KG1 (cell line): Measurements from ENCODE around the gene MTSS2.
"Not testable (repeated sequence)": the region's sequence is repeated elsewhere in the genome, so short reads cannot be mapped to it uniquely, and the experiment has no call there.

Experiments used
- DNase-seq: peaks from one replicate; lab custom pipeline; 2025; lab: John Stamatoyannopoulos, UW

Gene MTSS2

DNA sequence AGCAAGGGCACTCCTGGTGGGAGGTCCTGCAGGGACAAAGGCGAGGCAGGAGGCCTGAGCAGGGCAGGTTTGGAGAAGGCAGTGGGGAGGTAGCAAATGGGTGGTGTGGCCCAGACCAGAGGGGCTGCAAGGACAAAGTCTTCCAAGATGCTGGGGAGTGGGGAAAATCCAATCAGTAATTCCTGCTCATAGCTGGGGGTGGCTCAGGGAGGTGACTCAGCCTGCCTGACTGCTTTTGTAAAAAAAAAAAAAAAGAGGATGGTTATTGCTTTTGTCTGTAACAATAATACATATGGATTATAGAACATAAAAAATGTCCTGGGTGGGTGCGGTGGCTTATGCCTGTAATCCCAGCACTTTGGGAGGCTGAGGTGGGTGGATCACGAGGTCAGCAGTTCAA, 34.3 kb downstream of the MTSS2 start:
- DNase-seq = no peak

GRCh38 chr16:70650216-70650615, 35.6 kb downstream of the MTSS2 start:
- no peak for DNase-seq

GRCh38 chr16:70649300-70649699, 36.6 kb downstream of the MTSS2 start:
- no peak for DNase-seq

GRCh38 chr16:70648606-70649005, 37.2 kb downstream of the MTSS2 start:
- no peak for DNase-seq

GRCh38 chr16:70647441-70648359, 38.2 kb downstream of the MTSS2 start:
- DNase-seq = no peak

DNA sequence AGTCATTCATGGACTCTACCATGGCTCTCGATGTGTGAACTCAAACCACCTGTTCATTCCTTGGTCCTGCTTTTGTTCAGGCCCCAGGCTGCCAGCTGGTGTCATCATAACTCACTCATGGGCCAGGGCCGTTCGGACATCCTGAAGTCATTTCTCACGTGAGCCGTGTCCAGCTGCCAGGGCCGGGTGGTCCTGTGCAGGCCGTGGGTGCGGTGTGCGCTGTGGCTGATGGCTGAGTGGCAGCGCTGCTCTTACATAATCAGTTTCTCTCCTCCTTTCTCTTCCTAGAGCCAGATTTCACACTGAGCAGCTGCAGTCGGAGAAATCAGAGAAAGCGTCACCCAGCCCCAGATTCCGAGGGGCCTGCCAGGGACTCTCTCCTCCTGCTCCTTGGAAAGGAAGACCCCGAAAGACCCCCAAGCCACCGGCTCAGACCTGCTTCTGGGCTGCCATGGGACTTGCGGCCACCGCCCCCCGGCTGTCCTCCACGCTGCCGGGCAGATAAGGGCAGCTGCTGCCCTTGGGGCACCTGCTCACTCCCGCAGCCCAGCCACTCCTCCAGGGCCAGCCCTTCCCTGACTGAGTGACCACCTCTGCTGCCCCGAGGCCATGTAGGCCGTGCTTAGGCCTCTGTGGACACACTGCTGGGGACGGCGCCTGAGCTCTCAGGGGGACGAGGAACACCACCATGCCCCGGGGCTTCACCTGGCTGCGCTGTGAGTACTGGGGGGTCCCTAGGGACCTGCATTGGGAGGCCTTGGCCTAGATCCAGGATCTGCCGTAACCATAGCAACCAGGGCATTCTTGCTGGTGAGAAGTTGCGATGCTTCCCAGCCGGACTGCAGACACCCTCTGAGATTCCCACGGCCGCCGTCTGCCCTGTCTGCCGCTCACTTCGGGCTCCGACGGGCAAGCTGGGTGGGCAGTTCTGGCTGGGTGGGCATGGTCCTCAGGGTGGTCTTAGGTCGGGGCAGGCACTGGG, 39.3 kb downstream of the MTSS2 start, which contains the start of gene IL34:
Gene IL34, plus strand, starts transcription at position 300 of the 982 bp plus-strand sequence. Its CDS starts 389 bp downstream, at position 689.
- DNase-seq = no peak

GRCh38 chr16:70644763-70645597, 40.9 kb downstream of the MTSS2 start:
- no peak for DNase-seq

- DNase-seq = not testable (repeated sequence)
Observed at GRCh38 chr16:70643264-70643663, 42.6 kb downstream of the MTSS2 start.

DNA sequence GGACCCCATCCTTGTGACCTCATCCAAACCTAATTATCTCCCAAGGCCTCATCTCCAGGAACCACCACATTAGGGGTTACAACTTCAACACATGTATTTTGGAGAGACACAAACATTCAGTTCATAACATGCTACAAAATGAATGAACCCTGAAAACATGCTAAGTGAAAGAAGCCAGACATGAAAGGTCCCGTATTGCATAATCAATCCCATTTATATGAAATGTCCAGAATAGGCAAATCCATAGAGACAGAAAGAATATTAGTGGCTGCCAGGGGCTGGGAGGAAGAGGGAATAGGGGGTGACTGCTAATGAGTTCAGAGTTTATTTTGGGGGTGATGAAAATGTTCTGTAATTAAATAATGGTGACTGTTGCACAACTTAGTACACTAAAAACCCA, 43.2 kb downstream of the MTSS2 start:
- no peak for DNase-seq

- DNase-seq = no peak
Observed at GRCh38 chr16:70638814-70639792, 46.8 kb downstream of the MTSS2 start.
